HepG2 (cell line): ENCODE results near the gene EXOC3L4. TPM values are rescaled to one million over a fixed set of nuclear protein-coding genes. Genes with fewer than 3 reads are reported as not detected.

ENCODE experiments used
- ATAD3A ChIP-seq: sonication (generic); formaldehyde crosslinking; IDR thresholded peaks from 2 replicates; pipeline ENCODE4 v1.4.0; 2020; ENCODE audit warnings: missing genetic modification reagents
- CHD4 ChIP-seq: fragments of 200-600 bp; sonication (generic); IDR thresholded peaks from 2 replicates; pipeline ENCODE4 v1.7.0; 2017; ENCODE audit warnings: mild to moderate bottlenecking, low read length, borderline replicate concordance
- ETS1 ChIP-seq: sonication (generic); formaldehyde crosslinking; IDR thresholded peaks from 2 replicates; pipeline ENCODE4 v1.4.0; 2020; ENCODE audit warnings: missing genetic modification reagents
- FOXO4 ChIP-seq: sonication (generic); formaldehyde crosslinking; conservative IDR thresholded peaks from 2 replicates; pipeline ENCODE4 v1.8.1; 2023; ENCODE audit warnings: missing genetic modification reagents
- KLF13 ChIP-seq: sonication (generic); formaldehyde crosslinking; IDR thresholded peaks from 2 replicates; pipeline ENCODE4 v1.4.0; 2020; ENCODE audit warnings: mild to moderate bottlenecking, missing genetic modification reagents
- MATR3 ChIP-seq: sonication (generic); formaldehyde crosslinking; IDR thresholded peaks from 2 replicates; pipeline ENCODE4 v1.4.0; 2020; ENCODE audit warnings: missing genetic modification reagents
- PHF8 ChIP-seq: sonication (generic); formaldehyde crosslinking; IDR thresholded peaks from 2 replicates; pipeline ENCODE4 v1.5.0; 2020; ENCODE audit warnings: missing genetic modification reagents
- TBL1XR1 ChIP-seq: fragments of 150-350 bp; IDR thresholded peaks from 2 replicates; pipeline ENCODE4 v1.6.1; 2014; ENCODE audit warnings: borderline replicate concordance, low read length; ENCODE audit not compliant: partially characterized antibody
- TFDP1 ChIP-seq: IDR thresholded peaks from 2 replicates; pipeline ENCODE4 v1.6.1; 2016; ENCODE audit warnings: missing compliant biosample characterization, missing genetic modification reagents, borderline replicate concordance
- TGIF2 ChIP-seq: IDR thresholded peaks from 2 replicates; pipeline ENCODE4 v1.6.1; 2016; ENCODE audit warnings: control low read depth, missing compliant biosample characterization
- THYN1 ChIP-seq: sonication (generic); formaldehyde crosslinking; IDR thresholded peaks from 2 replicates; pipeline ENCODE4 v1.8.1; 2023; ENCODE audit warnings: low read depth, mild to moderate bottlenecking, moderate library complexity, missing genetic modification reagents, borderline replicate concordance
- ZBTB42 ChIP-seq: sonication (generic); formaldehyde crosslinking; IDR thresholded peaks from 2 replicates; pipeline ENCODE4 v1.5.0; 2020; ENCODE audit warnings: mild to moderate bottlenecking, missing genetic modification reagents
- ZFX ChIP-seq: sonication (generic); formaldehyde crosslinking; IDR thresholded peaks from 2 replicates; pipeline ENCODE4 v1.4.0; 2020; ENCODE audit warnings: mild to moderate bottlenecking, low read depth, missing genetic modification reagents, moderate library complexity
- ZNF607 ChIP-seq: sonication (generic); formaldehyde crosslinking; IDR thresholded peaks from 2 replicates; pipeline ENCODE4 v1.5.1; 2020; ENCODE audit warnings: missing genetic modification reagents, mild to moderate bottlenecking, borderline replicate concordance
- ZNF703 ChIP-seq: sonication (generic); formaldehyde crosslinking; IDR thresholded peaks from 2 replicates; pipeline ENCODE4 v1.5.1; 2020; ENCODE audit warnings: missing genetic modification reagents, mild to moderate bottlenecking, moderate library complexity, borderline replicate concordance
- ZSCAN22 ChIP-seq: sonication (generic); formaldehyde crosslinking; IDR thresholded peaks from 2 replicates; pipeline ENCODE4 v1.4.0; 2020; ENCODE audit warnings: mild to moderate bottlenecking, missing genetic modification reagents
- polyA plus RNA-seq, 8 experiments: library from polyadenylated mRNA; depleted of rRNA in 3 of 8; stranded (reverse) in 7 of 8; unstranded in 1 of 8; fragments of >200 nt; fragmentation: Illumina TruSeq in 4 of 8; extraction: Trizol in 4 of 8; gene quantifications; 2 replicates each; pipeline versions ENCODE4 v1.2.1 to v1.2.3, GENCODE V29; 2011 to 2016; ENCODE audit warnings: low read depth in 4 of 8, missing spikeins in 1 of 8, mixed read lengths in 1 of 8; ENCODE audit not compliant: insufficient read depth in 1 of 8
- total RNA-seq, 5 experiments: library from RNA; depleted of rRNA; stranded (reverse); fragments of >200 nt; fragmentation: Illumina TruSeq; extraction: Trizol; gene quantifications; 2 replicates each; pipeline ENCODE4 v1.2.3, GENCODE V29; 2016; ENCODE audit warnings: low read depth in 1 of 5
- TF ChIP-seq, protein P1 (sequence below): sonication (generic); formaldehyde crosslinking; IDR thresholded peaks from 2 replicates; pipeline ENCODE4 v1.5.1; 2020; ENCODE audit warnings: mild to moderate bottlenecking, missing genetic modification reagents
- TF ChIP-seq, protein P2 (sequence below): sonication (generic); formaldehyde crosslinking; conservative IDR thresholded peaks from 2 replicates; pipeline ENCODE4 v1.8.0; 2022; ENCODE audit warnings: low read depth, missing genetic modification reagents

EXOC3L4 gene
- total and polyA plus RNA-seq, 2 of the 13 experiments (the other 11 are each of a cell fraction or from before 2014, with no cell fraction given), result 11.8 to 27.0 TPM

DNA sequence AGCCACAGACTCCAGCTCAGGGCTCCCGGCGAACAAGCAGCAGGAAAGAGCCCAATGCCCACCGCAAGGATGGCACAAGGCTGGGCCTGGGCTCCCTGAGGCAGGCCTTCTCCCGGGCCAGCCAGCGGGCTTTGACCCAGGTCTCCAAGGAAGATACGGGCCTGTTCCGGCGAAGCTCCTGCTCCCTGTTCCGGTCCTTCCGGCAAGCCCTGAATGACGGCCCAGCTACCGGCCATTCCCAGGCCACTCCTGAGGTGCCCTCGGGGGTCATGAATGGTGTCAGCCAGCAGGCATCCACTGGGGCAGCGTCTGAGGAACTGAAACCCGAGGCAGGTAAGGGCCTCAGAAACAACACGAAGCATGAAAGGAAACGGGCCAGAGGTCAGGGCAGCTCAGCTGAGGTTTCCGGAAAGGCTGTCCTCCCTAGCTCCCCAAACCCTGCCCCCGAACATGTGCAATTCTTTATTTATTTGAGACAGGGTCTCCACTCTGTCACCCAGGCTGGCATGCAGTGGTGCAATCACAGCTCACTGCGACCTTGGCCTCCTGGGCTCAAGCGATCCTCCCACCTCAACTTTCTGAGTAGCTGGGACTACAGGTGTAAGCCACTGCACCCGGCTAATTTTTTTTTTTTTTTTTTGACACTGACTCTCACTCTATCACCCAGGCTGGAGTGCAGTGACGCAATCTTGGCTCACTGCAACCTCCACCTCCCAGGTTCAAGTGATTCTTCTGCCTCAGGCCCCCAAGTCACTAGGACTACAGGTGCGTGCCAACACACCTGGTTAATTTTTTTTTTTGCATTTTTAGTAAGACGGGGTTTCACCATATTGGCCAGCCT is 6.0 kb downstream of the EXOC3L4 start (continued):
- TF ChIP-seq ZFX (CRISPR knock-in tag), result peak; percentile 84
- TF ChIP-seq TFDP1 (CRISPR knock-in tag), result no peak
- TF ChIP-seq TBL1XR1, result no peak
- TF ChIP-seq, protein P1, sequence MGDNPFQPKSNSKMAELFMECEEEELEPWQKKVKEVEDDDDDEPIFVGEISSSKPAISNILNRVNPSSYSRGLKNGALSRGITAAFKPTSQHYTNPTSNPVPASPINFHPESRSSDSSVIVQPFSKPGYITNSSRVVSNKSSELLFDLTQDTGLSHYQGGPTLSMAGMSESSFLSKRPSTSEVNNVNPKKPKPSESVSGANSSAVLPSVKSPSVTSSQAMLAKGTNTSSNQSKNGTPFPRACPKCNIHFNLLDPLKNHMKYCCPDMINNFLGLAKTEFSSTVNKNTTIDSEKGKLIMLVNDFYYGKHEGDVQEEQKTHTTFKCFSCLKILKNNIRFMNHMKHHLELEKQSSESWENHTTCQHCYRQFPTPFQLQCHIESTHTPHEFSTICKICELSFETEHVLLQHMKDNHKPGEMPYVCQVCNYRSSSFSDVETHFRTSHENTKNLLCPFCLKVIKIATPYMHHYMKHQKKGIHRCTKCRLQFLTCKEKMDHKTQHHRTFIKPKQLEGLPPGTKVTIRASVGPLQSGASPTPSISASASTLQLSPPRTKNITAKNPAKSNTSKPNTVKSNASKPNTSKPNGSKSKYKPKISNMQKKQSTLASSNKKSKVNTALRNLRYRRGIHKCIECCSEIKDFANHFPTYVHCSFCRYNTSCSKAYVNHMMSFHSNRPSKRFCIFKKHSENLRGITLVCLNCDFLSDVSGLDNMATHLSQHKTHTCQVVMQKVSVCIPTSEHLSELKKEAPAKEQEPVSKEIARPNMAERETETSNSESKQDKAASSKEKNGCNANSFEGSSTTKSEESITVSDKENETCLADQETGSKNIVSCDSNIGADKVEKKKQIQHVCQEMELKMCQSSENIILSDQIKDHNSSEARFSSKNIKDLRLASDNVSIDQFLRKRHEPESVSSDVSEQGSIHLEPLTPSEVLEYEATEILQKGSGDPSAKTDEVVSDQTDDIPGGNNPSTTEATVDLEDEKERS (CRISPR knock-in tag), result peak; percentile 80; the same call in 1 of the 2 replicates
- TF ChIP-seq CHD4, result no peak
- no peak for TF ChIP-seq KLF13 (CRISPR knock-in tag)
- 0 out of 2 replicates have a peak, but pooled peaks have one; percentile 58 for TF ChIP-seq ZBTB42 (CRISPR knock-in tag)
- no peak for TF ChIP-seq MATR3 (CRISPR knock-in tag)
- peak; percentile 93; the same call in 1 of the 2 replicates for TF ChIP-seq ZNF703 (CRISPR knock-in tag)
- TF ChIP-seq ETS1 (CRISPR knock-in tag), result no peak
- no peak for TF ChIP-seq THYN1 (CRISPR knock-in tag)
- TF ChIP-seq ZSCAN22 (CRISPR knock-in tag), result peak; percentile 77; the same call in 1 of the 2 replicates
- peak; percentile 90; the same call in 1 of the 2 replicates for TF ChIP-seq FOXO4 (CRISPR knock-in tag)
- TF ChIP-seq, protein P2, sequence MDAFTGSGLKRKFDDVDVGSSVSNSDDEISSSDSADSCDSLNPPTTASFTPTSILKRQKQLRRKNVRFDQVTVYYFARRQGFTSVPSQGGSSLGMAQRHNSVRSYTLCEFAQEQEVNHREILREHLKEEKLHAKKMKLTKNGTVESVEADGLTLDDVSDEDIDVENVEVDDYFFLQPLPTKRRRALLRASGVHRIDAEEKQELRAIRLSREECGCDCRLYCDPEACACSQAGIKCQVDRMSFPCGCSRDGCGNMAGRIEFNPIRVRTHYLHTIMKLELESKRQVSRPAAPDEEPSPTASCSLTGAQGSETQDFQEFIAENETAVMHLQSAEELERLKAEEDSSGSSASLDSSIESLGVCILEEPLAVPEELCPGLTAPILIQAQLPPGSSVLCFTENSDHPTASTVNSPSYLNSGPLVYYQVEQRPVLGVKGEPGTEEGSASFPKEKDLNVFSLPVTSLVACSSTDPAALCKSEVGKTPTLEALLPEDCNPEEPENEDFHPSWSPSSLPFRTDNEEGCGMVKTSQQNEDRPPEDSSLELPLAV (CRISPR knock-in tag), result no peak
- peak; percentile 75; the same call in 1 of the 2 replicates for TF ChIP-seq ZNF607 (CRISPR knock-in tag)
- TF ChIP-seq PHF8 (CRISPR knock-in tag), result peak; percentile 51; the same call in 1 of the 2 replicates
- TF ChIP-seq TGIF2, result peak; percentile 89
- no peak for TF ChIP-seq ATAD3A (CRISPR knock-in tag)
